CD4-positive, alpha-beta T cell treated with Interleukin-10 for 1 hour (primary cell): ENCODE measurements around the gene CPNE1.
"Not testable (repeated sequence)": the region's sequence is repeated elsewhere in the genome, so short reads cannot be mapped to it uniquely, and the experiment has no call there.

Experiments used
- DNase-seq: peaks from one replicate; pipeline ENCODE4 v3.0.0-alpha.2; 2020

The CPNE1 gene

GRCh38 chr20:35697696-35698297 is 33.1 kb upstream of the CPNE1 start:
- no peak for DNase-seq

GRCh38 chr20:35695978-35696377 is 31.3 kb upstream of the CPNE1 start:
- no peak for DNase-seq

GRCh38 chr20:35695245-35695749 is 30.6 kb upstream of the CPNE1 start:
- no peak for DNase-seq

DNA sequence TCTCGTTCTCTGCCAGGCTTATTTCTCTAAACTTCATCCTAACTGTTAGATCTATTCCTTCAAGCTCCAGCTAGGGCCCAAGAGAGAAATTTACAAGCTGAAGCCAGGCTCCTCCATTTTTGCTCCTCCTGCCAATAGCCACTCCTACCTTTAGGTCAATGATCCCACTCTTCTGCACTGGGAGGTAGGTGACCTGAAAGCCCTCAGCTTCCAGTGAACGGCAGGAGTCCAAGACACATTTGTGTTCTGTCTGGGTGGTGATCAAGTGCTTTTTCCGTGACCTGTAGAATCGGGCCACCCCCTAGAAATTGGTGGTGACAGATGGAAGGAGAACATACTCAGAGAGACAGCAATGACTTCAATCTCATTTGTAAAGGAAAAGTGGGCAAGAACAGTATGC is 25.6 kb upstream of the CPNE1 start:
- DNase-seq: no peak

- not testable (repeated sequence) for DNase-seq
These were observed 22.2 kb upstream of the CPNE1 start for GRCh38 chr20:35686872-35687271.

GRCh38 chr20:35685368-35685767 is 20.7 kb upstream of the CPNE1 start:
- DNase-seq: not testable (repeated sequence)

DNA sequence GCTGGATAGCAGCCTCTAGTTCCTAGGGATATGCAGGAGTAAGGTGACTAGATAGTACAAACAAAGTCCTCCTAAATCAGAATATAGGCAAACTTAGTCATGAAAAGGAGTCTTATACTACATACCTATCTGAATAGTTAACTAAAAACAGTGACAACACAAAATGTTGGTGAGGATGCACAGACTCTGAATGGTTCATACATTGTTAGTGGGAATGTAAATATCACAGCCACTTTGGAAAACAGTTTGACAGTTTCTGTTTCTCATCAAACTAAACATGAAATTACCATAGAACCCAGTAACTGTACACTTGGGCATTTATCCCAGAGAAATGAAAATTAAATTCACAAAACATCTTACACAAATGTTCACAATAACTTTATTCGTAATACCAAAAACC is 17.3 kb upstream of the CPNE1 start:
- DNase-seq: no peak

- no peak for DNase-seq
These were observed 15.9 kb upstream of the CPNE1 start for GRCh38 chr20:35680452-35681183.

DNA sequence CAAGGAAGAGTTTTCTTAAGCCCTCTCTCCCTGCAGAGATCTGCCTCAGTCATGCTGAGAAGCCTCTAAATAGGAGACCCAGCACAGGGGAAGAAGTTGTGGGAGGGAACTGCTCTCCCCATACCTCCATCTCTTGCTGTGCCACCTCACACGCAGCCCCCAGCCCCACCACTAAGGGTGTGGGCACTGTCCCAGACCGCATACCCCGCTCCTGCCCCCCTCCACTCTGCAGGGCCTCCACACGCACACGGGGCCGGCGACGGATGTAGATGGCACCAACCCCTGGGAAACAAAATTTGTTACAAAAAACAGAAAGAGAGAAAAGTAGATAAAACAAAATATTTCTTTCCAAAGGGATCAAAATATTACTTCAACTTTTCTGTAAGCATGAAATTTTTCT is 10.2 kb upstream of the CPNE1 start:
- DNase-seq: no peak

GRCh38 chr20:35673884-35674283 is 9.2 kb upstream of the CPNE1 start:
- no peak for DNase-seq

- DNase-seq: no peak
These were observed 5.0 kb upstream of the CPNE1 start for GRCh38 chr20:35669681-35670080.

- no peak for DNase-seq
These were observed 4.5 kb upstream of the CPNE1 start for GRCh38 chr20:35669221-35669620.

- no peak for DNase-seq
These were observed 1.2 kb upstream of the CPNE1 start for GRCh38 chr20:35665949-35666288.

DNA sequence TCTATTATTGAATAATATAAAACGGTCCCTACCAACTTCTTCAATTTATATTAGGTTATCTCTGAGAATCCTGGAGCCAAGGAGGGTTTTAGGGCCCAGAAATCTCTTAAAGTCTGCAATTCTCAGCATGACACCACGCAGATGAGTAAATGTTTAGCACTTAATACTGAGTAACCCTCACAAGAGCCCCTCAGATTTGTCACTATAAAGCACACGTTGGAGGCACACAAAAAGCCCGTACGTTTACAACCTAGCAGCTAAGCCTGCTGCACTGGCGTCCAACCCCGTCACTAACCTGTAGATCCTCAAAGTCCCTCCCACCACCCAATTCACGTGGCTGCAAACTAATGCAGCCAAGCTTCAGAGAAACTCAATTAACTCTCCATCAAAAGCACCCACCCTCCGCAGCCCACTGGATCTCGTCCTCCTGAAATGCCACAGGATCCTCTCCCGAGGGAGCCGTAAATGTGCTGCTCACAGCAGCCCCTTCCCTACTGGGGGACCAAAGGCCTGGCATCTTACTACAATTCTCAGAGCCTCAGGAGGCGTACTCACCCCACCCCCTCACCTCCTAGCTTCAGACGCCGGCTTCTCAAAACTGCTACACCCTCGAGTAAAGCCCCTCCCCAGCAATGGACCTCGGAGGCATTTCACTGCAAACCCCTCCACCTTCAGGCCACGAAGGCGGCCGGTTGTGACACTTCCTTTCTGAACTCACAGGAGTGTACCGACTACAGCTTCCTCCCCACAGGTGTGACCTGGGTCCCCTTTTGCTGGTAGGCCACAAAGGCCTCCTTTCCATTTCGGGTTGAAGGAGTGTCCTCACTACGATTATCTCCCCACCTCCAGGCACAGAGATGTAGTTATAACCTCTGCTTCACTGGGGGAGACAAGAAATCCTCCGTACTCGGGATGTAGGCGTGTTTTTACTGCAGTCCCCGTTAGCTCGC is 909 bp downstream of the CPNE1 start:
- peak; percentile 78 for DNase-seq

DNA sequence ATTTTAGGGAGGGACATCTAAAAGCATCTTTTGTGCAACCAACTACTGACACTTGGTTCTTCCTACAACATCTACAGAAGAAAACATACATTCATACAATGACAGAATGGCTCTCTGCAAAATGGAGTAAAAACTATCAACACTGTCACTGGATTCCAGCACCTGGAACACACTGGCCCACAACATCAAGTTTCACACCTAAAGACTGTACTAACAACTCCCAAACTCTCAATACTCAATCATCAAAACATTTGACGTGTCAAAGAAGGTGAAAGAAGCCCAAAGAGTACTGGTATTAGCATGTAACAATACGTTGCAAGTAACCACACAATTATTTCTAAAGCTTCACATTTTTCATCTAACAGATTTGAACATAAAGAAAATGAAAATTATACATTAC is 2.1 kb downstream of the CPNE1 start:
- no peak for DNase-seq

DNA sequence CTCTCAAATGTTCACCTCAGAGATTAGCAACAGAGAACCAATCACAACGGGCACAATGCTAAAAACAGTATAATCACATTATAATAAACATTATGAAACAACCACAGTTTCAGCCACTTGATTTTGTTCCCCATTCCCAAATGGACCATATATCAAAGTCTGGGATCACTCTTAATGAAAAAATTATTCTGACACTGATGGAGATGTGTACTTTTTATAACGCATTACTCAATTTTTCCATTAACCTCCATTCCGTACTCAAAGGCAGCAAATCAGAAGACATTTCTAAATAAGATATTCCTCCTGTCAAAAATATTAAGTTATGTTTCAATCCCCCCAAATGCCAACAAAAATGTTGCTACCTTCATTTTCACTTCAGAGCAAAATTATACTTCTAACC is 2.8 kb downstream of the CPNE1 start:
- DNase-seq: no peak

- peak; percentile 33 for DNase-seq
These were observed 3.6 kb downstream of the CPNE1 start for GRCh38 chr20:35661053-35661452.

GRCh38 chr20:35660122-35660937 is 4.4 kb downstream of the CPNE1 start:
- DNase-seq: no peak

DNA sequence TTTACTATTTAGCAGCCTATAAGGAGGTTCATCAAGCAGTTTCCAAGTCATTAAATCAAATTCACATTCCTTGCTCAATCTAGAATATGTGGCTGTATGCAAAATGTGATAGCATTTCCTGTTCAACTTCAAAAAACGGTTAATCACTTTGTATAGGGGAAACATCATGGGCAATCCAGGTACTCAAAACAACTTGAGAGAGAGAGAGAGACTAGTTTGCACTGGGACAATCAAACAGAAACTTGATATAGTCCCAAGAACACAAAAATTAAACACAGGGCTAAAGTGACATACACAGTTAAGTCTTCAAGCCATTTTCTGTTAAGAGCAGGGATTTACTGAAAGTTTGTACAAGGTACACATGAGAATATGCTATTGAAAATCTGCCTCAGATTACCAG is 7.4 kb downstream of the CPNE1 start:
- DNase-seq: no peak

DNA sequence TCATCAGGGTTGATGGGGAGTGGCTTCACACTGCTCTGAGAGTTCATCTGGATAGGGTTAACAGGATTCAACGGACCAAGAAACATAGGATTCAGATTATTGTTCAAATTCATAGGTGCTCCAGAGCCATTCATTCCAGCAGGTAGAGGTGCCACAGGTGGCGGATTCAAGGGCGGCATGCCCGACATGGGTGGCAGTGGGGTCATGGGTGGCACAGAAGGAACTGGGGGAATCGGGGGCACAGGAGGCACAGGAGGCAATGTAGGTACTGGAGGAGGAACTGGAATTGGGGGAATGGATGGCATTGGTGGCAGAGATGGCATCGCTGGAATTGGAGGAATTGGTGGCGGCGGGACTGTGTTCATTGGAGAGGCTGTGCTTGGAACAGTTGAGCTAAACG is 10.3 kb downstream of the CPNE1 start:
- DNase-seq: no peak

DNA sequence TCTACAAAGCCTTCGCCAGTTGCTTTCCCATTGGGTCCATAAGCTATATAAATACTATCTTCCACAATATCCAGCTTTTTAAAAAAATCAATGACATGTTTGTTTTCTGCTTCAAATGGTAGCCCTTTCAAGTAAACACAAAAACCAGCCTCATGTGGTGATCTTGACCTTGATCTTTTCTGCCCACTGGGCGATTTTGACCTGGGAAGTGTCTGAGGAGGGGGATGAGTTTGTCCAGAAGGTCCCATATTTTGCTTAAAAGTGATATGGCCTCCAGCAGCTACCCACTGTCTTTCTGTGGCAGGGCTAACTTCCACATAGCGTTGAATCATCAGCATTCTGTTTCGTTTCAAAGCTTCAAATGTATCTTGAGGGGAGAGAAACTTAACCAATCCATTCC is 10.8 kb downstream of the CPNE1 start:
- DNase-seq: no peak

GRCh38 chr20:35653430-35653734 is 11.3 kb downstream of the CPNE1 start:
- no peak for DNase-seq
